ENCODE measurements around the gene OR2T34.
"Not testable (repeated sequence)": the region's sequence is repeated elsewhere in the genome, so short reads cannot be mapped to it uniquely, and the experiment has no call there.

The OR2T34 gene
- total RNA-seq, result 0 reads per million in 2 donors

GRCh38 chr1:248574657-248575056 is at the start of gene OR2T34:
OR2T34 (minus strand) TSS chr1:248574757; CDS start chr1:248574757, 0 bp downstream.
- DNase-seq, result not testable (repeated sequence)

GRCh38 chr1:248622570-248623001 is 48.0 kb upstream of the OR2T34 start:
- no peak for DNase-seq

GRCh38 chr1:248621770-248622169 is 47.2 kb upstream of the OR2T34 start:
- no peak for DNase-seq

- DNase-seq, result no peak
Observed at GRCh38 chr1:248618878-248619277, 44.3 kb upstream of the OR2T34 start.

GRCh38 chr1:248618119-248618518 is 43.6 kb upstream of the OR2T34 start:
- no peak for DNase-seq

- no peak for DNase-seq
Observed at GRCh38 chr1:248613742-248614141, 39.2 kb upstream of the OR2T34 start.

- no peak for DNase-seq
Observed at GRCh38 chr1:248611883-248612414, 37.4 kb upstream of the OR2T34 start.

- DNase-seq, result no peak
Observed at GRCh38 chr1:248610301-248610700, 35.7 kb upstream of the OR2T34 start.

GRCh38 chr1:248599396-248599795 is 24.8 kb upstream of the OR2T34 start:
- no peak for DNase-seq

- DNase-seq, result no peak
Observed at GRCh38 chr1:248597589-248597988, 23.0 kb upstream of the OR2T34 start, which contains the start of gene OR2T10. OR2T10 (minus strand) TSS chr1:248597700; CDS start chr1:248593768, 3,932 bp downstream.

- DNase-seq, result no peak
Observed at GRCh38 chr1:248596615-248597014, 22.1 kb upstream of the OR2T34 start.

- DNase-seq, result no peak
Observed at GRCh38 chr1:248593226-248593625, 18.7 kb upstream of the OR2T34 start.

- no peak for DNase-seq
Observed at GRCh38 chr1:248592655-248593054, 18.1 kb upstream of the OR2T34 start.

GRCh38 chr1:248590055-248590454 is 15.5 kb upstream of the OR2T34 start:
- DNase-seq, result no peak

- DNase-seq, result no peak
Observed at GRCh38 chr1:248589334-248589733, 14.8 kb upstream of the OR2T34 start.

GRCh38 chr1:248585266-248585665 is 10.7 kb upstream of the OR2T34 start:
- no peak for DNase-seq

GRCh38 chr1:248576260-248576980 is 1.9 kb upstream of the OR2T34 start:
- DNase-seq, result no peak

GRCh38 chr1:248573856-248574255 is 701 bp downstream of the OR2T34 start:
- not testable (repeated sequence) for DNase-seq

- DNase-seq, result not testable (repeated sequence)
Observed at GRCh38 chr1:248572049-248572448, 2.5 kb downstream of the OR2T34 start.

- DNase-seq, result not testable (repeated sequence)
Observed at GRCh38 chr1:248570811-248571210, 3.7 kb downstream of the OR2T34 start.

GRCh38 chr1:248569049-248569448 is 5.5 kb downstream of the OR2T34 start:
- not testable (repeated sequence) for DNase-seq

- DNase-seq, result not testable (repeated sequence)
Observed at GRCh38 chr1:248565530-248566373, 8.8 kb downstream of the OR2T34 start.

- DNase-seq, result not testable (repeated sequence)
Observed at GRCh38 chr1:248562672-248563071, 11.9 kb downstream of the OR2T34 start, which contains the start of gene OR2T29. OR2T29 (minus strand) TSS chr1:248562772; CDS start chr1:248559491, 3,281 bp downstream.

All from activated gamma-delta T cell (primary cell).